ENCODE results near the gene SYNDIG1.

SYNDIG1 gene

GRCh38 chr20:24547967-24548366, 78.5 kb downstream of the SYNDIG1 start:
- no peak overlapping the region for H3K4me3 ChIP-seq (replicated peaks; ENCODE audit: insufficient read depth, low read length)
- DNase-seq (ENCODE audit: low read depth in 1 of 2, low spot score in 1 of 2): no peak
- H3K27ac ChIP-seq (replicated peaks): no peak overlapping the region
- no peak for TF ChIP-seq REST (IDR thresholded peaks at IDR 0.05; ENCODE audit: insufficient replicate concordance, low read depth)
- no peak for TF ChIP-seq GABPA (IDR thresholded peaks at IDR 0.05; ENCODE audit: low read depth)
- TF ChIP-seq POLR2AphosphoS5 (IDR thresholded peaks at IDR 0.05; ENCODE audit: low read depth): no peak
- no peak for TF ChIP-seq CTCF (IDR thresholded peaks at IDR 0.05; ENCODE audit: insufficient read depth, low read length)
- TF ChIP-seq SPI1 (IDR thresholded peaks at IDR 0.05; ENCODE audit: borderline replicate concordance, low read depth): no peak
- no peaks in the 10 kb centered on the region for H3K27me3 ChIP-seq (ENCODE audit: insufficient read depth, poor library complexity, severe bottlenecking)

- Histone ChIP-seq H3K27me3 (ENCODE audit: insufficient read depth, poor library complexity, severe bottlenecking) (no peaks in the 10 kb centered on the region), H3K4me3 (replicated peaks; ENCODE audit: insufficient read depth, low read length) (no peak overlapping the region), H3K27ac (replicated peaks) (no peak overlapping the region)
- no peak for DNase-seq (ENCODE audit: low read depth in 1 of 2, low spot score in 1 of 2)
- no peak for TF ChIP-seq POLR2AphosphoS5 (IDR thresholded peaks at IDR 0.05; ENCODE audit: low read depth)
- no peak for TF ChIP-seq SPI1 (IDR thresholded peaks at IDR 0.05; ENCODE audit: borderline replicate concordance, low read depth)
- TF ChIP-seq GABPA (IDR thresholded peaks at IDR 0.05; ENCODE audit: low read depth): no peak
- no peak for TF ChIP-seq REST (IDR thresholded peaks at IDR 0.05; ENCODE audit: insufficient replicate concordance, low read depth)
- TF ChIP-seq CTCF (IDR thresholded peaks at IDR 0.05; ENCODE audit: insufficient read depth, low read length): no peak
These were observed 89.8 kb downstream of the SYNDIG1 start for GRCh38 chr20:24559114-24559732.

GRCh38 chr20:24560571-24561491, 91.4 kb downstream of the SYNDIG1 start:
- TF ChIP-seq GABPA (IDR thresholded peaks at IDR 0.05; ENCODE audit: low read depth): no peak
- no peak for TF ChIP-seq CTCF (IDR thresholded peaks at IDR 0.05; ENCODE audit: insufficient read depth, low read length)
- TF ChIP-seq SPI1 (IDR thresholded peaks at IDR 0.05; ENCODE audit: borderline replicate concordance, low read depth): no peak
- no peak for TF ChIP-seq REST (IDR thresholded peaks at IDR 0.05; ENCODE audit: insufficient replicate concordance, low read depth)
- no peak for TF ChIP-seq POLR2AphosphoS5 (IDR thresholded peaks at IDR 0.05; ENCODE audit: low read depth)
- DNase-seq (ENCODE audit: low read depth in 1 of 2, low spot score in 1 of 2): no peak
- no peaks in the 10 kb centered on the region for H3K27me3 ChIP-seq (ENCODE audit: insufficient read depth, poor library complexity, severe bottlenecking)
- no peak overlapping the region for H3K27ac ChIP-seq (replicated peaks)
- H3K4me3 ChIP-seq (replicated peaks; ENCODE audit: insufficient read depth, low read length): no peak overlapping the region
